HEK293T (cell line): ENCODE results near the gene TLCD5.

ENCODE experiments used
- FOXA1 ChIP-seq: fragments of 450-650 bp; IDR thresholded peaks from 2 replicates; pipeline ENCODE4 v1.6.1; 2016; ENCODE audit warnings: mild to moderate bottlenecking
- FOXK2 ChIP-seq: fragments of 450-650 bp; IDR thresholded peaks from 2 replicates; pipeline ENCODE4 v1.6.1; 2016; ENCODE audit warnings: mild to moderate bottlenecking
- FOXM1 ChIP-seq: fragments of 450-650 bp; IDR thresholded peaks from 2 replicates; pipeline ENCODE4 v1.6.1; 2017; ENCODE audit warnings: mild to moderate bottlenecking, borderline replicate concordance
- NFRKB ChIP-seq: fragments of 450-650 bp; IDR thresholded peaks from 2 replicates; pipeline ENCODE4 v1.6.1; 2016; ENCODE audit warnings: mild to moderate bottlenecking, moderate library complexity
- PKNOX1 ChIP-seq: fragments of 450-650 bp; IDR thresholded peaks from 2 replicates; pipeline ENCODE4 v1.6.1; 2016
- SP1 ChIP-seq: fragments of 450-650 bp; IDR thresholded peaks from 2 replicates; pipeline ENCODE4 v1.6.1; 2017
- SUZ12 ChIP-seq: fragments of 450-650 bp; IDR thresholded peaks from 2 replicates; pipeline ENCODE4 v1.6.1; 2016; ENCODE audit warnings: mild to moderate bottlenecking
- TARDBP ChIP-seq: fragments of 450-650 bp; IDR thresholded peaks from 2 replicates; pipeline ENCODE4 v1.6.1; 2016

- TF ChIP-seq FOXK2 (no peak), SP1 (no peak), SUZ12 (no peak), TARDBP (no peak), NFRKB (no peak), FOXM1 (no peak), PKNOX1 (no peak), FOXA1 (no peak)
Observed at GRCh38 chr11:120363436-120363835, 38.3 kb downstream of the TLCD5 start.
